Measurements from ENCODE around the gene MCOLN3.

Gene MCOLN3, protein sequence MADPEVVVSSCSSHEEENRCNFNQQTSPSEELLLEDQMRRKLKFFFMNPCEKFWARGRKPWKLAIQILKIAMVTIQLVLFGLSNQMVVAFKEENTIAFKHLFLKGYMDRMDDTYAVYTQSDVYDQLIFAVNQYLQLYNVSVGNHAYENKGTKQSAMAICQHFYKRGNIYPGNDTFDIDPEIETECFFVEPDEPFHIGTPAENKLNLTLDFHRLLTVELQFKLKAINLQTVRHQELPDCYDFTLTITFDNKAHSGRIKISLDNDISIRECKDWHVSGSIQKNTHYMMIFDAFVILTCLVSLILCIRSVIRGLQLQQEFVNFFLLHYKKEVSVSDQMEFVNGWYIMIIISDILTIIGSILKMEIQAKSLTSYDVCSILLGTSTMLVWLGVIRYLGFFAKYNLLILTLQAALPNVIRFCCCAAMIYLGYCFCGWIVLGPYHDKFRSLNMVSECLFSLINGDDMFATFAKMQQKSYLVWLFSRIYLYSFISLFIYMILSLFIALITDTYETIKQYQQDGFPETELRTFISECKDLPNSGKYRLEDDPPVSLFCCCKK

DNA sequence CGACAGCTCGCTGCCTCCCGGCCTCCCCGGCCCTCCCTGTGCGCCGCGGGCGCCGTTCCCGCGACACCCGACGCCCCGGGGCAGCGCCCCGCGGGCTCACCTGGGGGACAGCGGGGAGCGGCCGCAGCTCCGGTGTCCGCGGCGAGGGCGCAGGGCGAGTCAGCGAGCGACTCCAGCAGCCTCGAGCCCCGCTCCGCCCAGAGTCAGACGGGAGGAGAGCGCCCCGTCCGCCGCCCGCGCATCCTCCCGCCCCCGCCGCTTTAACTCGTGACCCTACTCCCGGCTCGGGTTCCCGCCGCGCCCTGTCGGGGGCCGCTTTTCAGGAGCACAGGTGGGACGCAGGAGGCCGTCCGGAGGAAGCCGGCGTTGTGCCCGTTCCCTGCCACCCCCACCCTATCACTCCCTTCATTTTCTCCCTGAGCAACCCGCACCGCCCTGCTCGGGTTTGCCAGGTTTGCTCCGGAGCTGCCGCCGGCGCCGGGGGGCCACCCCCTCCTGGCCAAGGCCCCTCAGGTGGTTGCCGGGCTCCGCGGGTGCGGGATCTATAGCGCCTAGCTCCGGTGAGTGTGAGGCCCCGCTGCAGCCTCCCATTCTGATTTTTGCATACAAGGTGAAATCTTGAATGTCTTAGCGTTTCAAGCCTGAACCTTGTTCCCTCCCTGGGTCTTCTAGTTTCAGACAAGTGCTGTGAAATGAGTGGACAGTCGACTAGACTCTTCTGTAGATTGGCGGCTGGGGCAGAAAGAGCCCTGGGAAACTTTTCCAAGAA, at the start of gene MCOLN3:
Gene MCOLN3 (minus strand): TSS at position 205 of the 769 bp plus-strand sequence. CDS start 3,140 bp downstream, outside the sequence.
- no peak for DNase-seq (ENCODE audit: insufficient read length, low spot score)
- no peak for FAIRE-seq
- TF ChIP-seq, protein P1, sequence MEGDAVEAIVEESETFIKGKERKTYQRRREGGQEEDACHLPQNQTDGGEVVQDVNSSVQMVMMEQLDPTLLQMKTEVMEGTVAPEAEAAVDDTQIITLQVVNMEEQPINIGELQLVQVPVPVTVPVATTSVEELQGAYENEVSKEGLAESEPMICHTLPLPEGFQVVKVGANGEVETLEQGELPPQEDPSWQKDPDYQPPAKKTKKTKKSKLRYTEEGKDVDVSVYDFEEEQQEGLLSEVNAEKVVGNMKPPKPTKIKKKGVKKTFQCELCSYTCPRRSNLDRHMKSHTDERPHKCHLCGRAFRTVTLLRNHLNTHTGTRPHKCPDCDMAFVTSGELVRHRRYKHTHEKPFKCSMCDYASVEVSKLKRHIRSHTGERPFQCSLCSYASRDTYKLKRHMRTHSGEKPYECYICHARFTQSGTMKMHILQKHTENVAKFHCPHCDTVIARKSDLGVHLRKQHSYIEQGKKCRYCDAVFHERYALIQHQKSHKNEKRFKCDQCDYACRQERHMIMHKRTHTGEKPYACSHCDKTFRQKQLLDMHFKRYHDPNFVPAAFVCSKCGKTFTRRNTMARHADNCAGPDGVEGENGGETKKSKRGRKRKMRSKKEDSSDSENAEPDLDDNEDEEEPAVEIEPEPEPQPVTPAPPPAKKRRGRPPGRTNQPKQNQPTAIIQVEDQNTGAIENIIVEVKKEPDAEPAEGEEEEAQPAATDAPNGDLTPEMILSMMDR (IDR thresholded peaks at IDR 0.05; ENCODE audit: insufficient read depth, missing control alignments), result no peak

DNA sequence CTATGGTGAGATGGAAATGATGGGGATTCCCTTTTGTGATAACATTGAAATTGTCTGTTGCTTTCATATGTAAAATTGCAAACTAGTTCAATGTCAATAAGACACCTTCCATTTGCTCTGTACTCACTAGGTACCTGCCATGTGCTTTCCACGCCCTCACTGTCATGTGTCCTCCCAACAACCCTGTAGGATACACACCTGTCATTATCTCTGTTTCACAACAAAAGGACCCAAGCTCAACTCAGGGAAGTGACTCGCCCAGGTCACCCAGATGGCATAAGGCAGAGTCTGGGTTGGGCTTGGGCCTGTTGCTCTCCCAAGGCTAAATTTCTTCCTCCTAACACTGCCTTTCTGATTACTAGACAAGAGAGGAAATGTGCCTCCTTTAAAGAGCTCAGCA, 45.3 kb upstream of the MCOLN3 start:
- DNase-seq (ENCODE audit: insufficient read length, low spot score), result no peak
- no peak for FAIRE-seq
- TF ChIP-seq, protein P1 (IDR thresholded peaks at IDR 0.05; ENCODE audit: insufficient read depth, missing control alignments), result no peak

DNA sequence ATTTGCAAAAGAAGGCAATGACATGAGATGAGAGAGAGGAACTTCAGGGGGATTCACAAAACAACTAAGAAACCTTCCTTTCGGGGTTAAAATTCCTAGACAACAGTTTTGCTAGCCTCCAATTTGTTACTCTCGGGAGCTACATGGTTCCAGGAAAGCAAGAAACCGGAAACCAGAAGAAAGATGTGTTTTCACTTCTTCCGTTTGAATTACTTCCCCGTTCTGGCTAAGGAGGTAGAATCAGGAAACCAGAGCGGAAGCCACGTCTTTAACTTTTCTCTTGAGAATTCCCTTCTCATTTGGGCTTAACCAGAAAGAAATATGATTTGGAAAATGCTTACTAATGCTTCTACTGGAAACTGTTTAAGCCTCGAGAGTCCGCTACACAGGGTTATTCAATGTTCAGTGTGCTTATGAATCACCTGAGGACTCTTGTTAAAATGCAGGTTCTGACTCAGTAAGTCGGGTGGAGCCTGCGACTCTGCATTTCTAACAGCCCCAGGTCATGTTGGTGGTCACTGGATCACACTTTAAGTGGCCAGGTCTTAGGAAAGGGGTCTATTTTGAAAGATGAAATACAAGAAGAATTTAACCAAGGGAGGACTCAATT, 43.5 kb upstream of the MCOLN3 start:
- FAIRE-seq, result no peak
- TF ChIP-seq, protein P1 (IDR thresholded peaks at IDR 0.05; ENCODE audit: insufficient read depth, missing control alignments), result no peak

DNA sequence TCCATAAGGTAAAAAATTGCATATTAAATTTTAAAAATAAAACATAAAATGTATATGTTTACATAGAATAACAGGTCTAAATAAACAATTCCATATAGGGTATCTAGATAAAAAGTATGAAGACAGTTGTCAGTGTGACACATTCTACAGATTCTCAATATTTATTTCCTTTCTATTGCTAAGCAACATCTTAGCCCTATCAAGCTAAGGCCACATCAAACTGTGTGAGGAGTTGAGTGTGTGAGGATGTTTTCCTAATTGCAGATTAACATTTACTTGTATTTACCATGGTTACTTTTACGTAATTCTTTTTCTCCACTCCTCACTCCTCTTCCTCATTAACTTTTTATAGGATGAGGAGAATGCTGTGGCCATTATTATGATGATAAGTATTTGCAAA, 41.9 kb upstream of the MCOLN3 start:
- TF ChIP-seq, protein P1 (IDR thresholded peaks at IDR 0.05; ENCODE audit: insufficient read depth, missing control alignments), result no peak
- no peak for FAIRE-seq
- DNase-seq (ENCODE audit: insufficient read length, low spot score), result no peak

More for the DNA sequence above, 43.5 kb upstream of the MCOLN3 start:
- no peak for DNase-seq (ENCODE audit: insufficient read length, low spot score)

DNA sequence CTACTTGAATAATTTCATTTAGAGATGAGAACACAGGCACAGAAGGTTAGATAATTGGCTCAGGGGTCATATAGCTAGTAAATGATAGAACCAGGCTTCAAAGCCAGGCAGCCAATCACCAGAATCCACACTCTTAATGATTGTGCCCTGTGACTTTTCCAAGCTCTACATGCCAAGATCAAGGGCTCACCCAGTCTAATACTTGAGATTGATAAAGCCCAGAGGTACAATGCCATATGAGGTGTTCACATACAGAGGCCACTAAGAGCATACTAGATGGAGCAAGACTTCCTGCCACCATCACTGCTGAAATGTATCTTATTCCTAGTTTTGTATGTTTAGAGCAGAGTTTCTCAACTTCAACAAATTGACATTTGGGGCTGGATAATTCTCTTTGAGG, 40.9 kb upstream of the MCOLN3 start:
- TF ChIP-seq, protein P1 (IDR thresholded peaks at IDR 0.05; ENCODE audit: insufficient read depth, missing control alignments), result no peak
- DNase-seq (ENCODE audit: insufficient read length, low spot score) (no peak), FAIRE-seq (no peak)

DNA sequence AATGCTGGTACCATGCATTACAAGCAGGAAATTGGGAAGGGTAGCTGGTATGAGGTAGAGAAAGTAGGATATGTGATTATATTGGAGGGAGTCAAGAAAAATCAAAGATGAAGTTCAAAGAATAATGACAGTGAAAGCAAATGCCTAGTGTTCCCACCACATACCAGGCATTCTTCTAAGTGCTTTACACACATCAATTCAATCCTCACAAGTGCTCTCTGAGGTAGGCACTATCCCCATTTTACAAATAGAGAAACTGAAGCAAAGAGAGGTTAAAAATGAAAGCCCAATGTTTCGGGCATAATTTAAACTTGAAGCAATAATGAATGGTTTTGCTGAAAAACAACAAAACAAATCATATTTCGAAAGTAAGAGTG, 40.1 kb upstream of the MCOLN3 start:
- TF ChIP-seq, protein P1 (IDR thresholded peaks at IDR 0.05; ENCODE audit: insufficient read depth, missing control alignments), result no peak
- DNase-seq (ENCODE audit: insufficient read length, low spot score) (no peak), FAIRE-seq (no peak)

All from D721Med (cell line).